ENCODE measurements around the gene LHFPL6. TPM values are rescaled to one million over a fixed set of nuclear protein-coding genes. Genes with fewer than 3 reads are reported as not detected.

The LHFPL6 gene
- total and polyA plus RNA-seq, 10 of the 15 experiments (the other 5 are each of a cell fraction or from before 2014, with no cell fraction given) = 0.11 to 4.6 (median 0.41) TPM

DNA sequence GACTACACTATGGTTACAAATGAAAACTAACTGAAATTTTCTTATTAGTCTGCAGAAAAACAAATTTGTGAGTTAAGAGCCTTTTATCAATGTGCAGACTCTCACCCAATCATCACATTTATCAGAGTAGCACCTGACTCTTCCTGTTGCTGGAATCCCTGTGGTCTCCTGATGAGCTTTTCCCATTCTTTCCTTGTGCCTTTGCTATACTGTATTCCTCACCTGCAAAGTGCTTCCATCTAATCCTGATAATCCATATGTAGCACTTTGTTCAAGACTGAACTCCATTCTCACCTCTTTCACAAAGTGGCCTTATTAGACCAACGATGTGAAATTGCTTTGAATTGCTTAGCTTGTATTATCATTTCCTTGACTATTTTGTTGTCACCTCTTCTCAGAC, 225.3 kb downstream of the LHFPL6 start:
- ChIA-PET RAD21 (ENCODE audit: unreplicated experiment) (no interaction called here), POLR2A (no interaction called here), SMC1A (ENCODE audit: uncharacterized antibody, unreplicated experiment) (no interaction called here), CTCF (interaction anchor here (1.7 kb wide), 1 partner anchor 234 kb away, joined by 4 read pairs; no protein-coding TSS in a partner anchor)
- 82% methylated on average over 1 of the region's 1 CpG for WGBS (ENCODE audit: insufficient coverage, insufficient replicate concordance, low lambda C conversion rate, missing lambda C conversion rate)
- intact Hi-C loops (cut with micrococcal nuclease; ENCODE audit: unreplicated experiment) (no loop called here), in situ Hi-C loops (cut with MboI) (no loop called here)
- Histone ChIP-seq H3K4me3 (no peak overlapping the region), H3K27ac (ENCODE audit: control insufficient read depth, insufficient read depth) (no peak overlapping the region), H3K9me3 (replicated peaks; ENCODE audit: control insufficient read depth, insufficient read depth, low read length) (no peaks in the 10 kb centered on the region), H3K36me3 (ENCODE audit: control insufficient read depth in 2 of 2, insufficient read depth in 2 of 2, low read length in 1 of 2) (no peaks in the 10 kb centered on the region), H3K79me2 (ENCODE audit: control insufficient read depth, insufficient read depth, low read length) (no peaks in the 10 kb centered on the region), H3K4me2 (ENCODE audit: control insufficient read depth, insufficient read depth) (no peak overlapping the region), H4K20me1 (ENCODE audit: control insufficient read depth, insufficient read depth) (no peaks in the 10 kb centered on the region), H3K4me1 (ENCODE audit: control insufficient read depth, insufficient read depth, low read length) (peaks cover 7% of the 10 kb centered on the region; the same call in 1 of the 2 replicates), H2AFZ (ENCODE audit: control insufficient read depth, low read depth, low read length) (no peak overlapping the region), H3K27me3 (replicated peaks in 1 of 2; ENCODE audit: control insufficient read depth in 2 of 2, insufficient read depth in 2 of 2, low read length in 1 of 2) (no peaks in the 10 kb centered on the region), H3K9ac (ENCODE audit: control insufficient read depth, insufficient read depth, low read length) (no peak overlapping the region)
- BruUV-seq (replicated peaks) = no TSS peak
- DNase-seq (ENCODE audit: low read depth, low spot score) (no peak), ATAC-seq (no peak), FAIRE-seq (no peak)
- TF ChIP-seq, protein P1, sequence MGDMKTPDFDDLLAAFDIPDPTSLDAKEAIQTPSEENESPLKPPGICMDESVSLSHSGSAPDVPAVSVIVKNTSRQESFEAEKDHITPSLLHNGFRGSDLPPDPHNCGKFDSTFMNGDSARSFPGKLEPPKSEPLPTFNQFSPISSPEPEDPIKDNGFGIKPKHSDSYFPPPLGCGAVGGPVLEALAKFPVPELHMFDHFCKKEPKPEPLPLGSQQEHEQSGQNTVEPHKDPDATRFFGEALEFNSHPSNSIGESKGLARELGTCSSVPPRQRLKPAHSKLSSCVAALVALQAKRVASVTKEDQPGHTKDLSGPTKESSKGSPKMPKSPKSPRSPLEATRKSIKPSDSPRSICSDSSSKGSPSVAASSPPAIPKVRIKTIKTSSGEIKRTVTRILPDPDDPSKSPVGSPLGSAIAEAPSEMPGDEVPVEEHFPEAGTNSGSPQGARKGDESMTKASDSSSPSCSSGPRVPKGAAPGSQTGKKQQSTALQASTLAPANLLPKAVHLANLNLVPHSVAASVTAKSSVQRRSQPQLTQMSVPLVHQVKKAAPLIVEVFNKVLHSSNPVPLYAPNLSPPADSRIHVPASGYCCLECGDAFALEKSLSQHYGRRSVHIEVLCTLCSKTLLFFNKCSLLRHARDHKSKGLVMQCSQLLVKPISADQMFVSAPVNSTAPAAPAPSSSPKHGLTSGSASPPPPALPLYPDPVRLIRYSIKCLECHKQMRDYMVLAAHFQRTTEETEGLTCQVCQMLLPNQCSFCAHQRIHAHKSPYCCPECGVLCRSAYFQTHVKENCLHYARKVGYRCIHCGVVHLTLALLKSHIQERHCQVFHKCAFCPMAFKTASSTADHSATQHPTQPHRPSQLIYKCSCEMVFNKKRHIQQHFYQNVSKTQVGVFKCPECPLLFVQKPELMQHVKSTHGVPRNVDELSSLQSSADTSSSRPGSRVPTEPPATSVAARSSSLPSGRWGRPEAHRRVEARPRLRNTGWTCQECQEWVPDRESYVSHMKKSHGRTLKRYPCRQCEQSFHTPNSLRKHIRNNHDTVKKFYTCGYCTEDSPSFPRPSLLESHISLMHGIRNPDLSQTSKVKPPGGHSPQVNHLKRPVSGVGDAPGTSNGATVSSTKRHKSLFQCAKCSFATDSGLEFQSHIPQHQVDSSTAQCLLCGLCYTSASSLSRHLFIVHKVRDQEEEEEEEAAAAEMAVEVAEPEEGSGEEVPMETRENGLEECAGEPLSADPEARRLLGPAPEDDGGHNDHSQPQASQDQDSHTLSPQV (IDR thresholded peaks at IDR 0.05) = no peak
- TF ChIP-seq, protein P2, sequence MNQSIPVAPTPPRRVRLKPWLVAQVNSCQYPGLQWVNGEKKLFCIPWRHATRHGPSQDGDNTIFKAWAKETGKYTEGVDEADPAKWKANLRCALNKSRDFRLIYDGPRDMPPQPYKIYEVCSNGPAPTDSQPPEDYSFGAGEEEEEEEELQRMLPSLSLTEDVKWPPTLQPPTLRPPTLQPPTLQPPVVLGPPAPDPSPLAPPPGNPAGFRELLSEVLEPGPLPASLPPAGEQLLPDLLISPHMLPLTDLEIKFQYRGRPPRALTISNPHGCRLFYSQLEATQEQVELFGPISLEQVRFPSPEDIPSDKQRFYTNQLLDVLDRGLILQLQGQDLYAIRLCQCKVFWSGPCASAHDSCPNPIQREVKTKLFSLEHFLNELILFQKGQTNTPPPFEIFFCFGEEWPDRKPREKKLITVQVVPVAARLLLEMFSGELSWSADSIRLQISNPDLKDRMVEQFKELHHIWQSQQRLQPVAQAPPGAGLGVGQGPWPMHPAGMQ (IDR thresholded peaks at IDR 0.05; ENCODE audit: borderline replicate concordance) = no peak
- TF ChIP-seq STAT3 (IDR thresholded peaks at IDR 0.05; ENCODE audit: low read depth, low read length) (no peak), RUNX3 (IDR thresholded peaks at IDR 0.05; ENCODE audit: low read length) (no peak), TBL1XR1 (IDR thresholded peaks at IDR 0.05; ENCODE audit: low read depth, low read length) (no peak)
- TF ChIP-seq, protein P3, sequence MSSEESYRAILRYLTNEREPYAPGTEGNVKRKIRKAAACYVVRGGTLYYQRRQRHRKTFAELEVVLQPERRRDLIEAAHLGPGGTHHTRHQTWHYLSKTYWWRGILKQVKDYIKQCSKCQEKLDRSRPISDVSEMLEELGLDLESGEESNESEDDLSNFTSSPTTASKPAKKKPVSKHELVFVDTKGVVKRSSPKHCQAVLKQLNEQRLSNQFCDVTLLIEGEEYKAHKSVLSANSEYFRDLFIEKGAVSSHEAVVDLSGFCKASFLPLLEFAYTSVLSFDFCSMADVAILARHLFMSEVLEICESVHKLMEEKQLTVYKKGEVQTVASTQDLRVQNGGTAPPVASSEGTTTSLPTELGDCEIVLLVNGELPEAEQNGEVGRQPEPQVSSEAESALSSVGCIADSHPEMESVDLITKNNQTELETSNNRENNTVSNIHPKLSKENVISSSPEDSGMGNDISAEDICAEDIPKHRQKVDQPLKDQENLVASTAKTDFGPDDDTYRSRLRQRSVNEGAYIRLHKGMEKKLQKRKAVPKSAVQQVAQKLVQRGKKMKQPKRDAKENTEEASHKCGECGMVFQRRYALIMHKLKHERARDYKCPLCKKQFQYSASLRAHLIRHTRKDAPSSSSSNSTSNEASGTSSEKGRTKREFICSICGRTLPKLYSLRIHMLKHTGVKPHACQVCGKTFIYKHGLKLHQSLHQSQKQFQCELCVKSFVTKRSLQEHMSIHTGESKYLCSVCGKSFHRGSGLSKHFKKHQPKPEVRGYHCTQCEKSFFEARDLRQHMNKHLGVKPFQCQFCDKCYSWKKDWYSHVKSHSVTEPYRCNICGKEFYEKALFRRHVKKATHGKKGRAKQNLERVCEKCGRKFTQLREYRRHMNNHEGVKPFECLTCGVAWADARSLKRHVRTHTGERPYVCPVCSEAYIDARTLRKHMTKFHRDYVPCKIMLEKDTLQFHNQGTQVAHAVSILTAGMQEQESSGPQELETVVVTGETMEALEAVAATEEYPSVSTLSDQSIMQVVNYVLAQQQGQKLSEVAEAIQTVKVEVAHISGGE (CRISPR knock-in tag; IDR thresholded peaks at IDR 0.05) = no peak
